ENCODE measurements around the gene MAZ.
"Not testable (repeated sequence)": the region's sequence is repeated elsewhere in the genome, so short reads cannot be mapped to it uniquely, and the experiment has no call there.

The MAZ gene

DNA sequence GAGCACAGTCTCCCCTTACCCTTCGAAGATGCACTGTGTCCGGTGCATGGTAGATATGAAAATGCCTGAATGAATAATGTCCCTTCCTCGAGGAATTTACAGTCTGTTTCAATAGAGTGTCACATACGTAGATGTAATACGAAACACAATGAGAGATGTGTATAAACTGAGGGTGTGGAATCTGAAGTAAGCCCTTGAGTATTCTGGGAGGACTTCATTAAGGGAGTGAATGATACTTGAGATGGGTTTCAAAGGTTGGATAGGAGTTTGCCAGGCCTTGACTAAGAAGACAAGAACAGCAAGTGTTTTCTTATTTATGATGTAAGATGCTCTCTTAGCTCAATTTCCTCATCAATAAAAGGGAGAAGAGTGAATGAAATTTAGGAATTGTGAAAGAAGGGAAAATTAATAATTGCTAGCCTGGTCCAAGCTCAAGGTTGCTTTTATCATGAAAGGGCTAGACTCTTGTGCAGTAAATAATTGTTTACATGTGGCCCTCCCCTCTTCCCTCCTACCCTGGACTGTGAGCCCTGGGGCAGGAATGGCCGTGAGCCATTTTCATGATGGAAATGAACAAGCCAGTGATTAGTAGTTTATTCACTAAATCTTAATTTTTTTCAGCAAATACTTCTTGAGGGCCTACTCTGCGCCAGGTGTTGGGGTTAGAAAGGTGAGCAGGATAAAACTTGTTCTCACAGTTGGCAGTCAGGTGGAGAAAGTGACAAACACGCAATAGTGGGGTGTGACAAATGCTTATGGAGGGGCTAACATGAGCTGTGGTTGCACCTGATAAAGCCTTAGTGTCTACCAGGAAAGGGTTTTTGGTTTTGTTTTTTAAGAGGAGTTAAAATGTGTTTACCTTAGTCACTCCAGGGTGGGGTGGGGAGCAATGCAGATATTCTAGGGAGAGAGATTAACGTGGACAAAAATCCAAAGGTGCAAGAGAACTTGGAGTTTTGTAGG, 14.2 kb upstream of the MAZ start:
- H3K4me3 ChIP-seq (ENCODE audit: low read depth, low read length): peak overlapping the region; percentile 82
- no peak for TF ChIP-seq MYC (IDR thresholded peaks at IDR 0.05; ENCODE audit: low read depth, low read length)
- TF ChIP-seq, protein P1, sequence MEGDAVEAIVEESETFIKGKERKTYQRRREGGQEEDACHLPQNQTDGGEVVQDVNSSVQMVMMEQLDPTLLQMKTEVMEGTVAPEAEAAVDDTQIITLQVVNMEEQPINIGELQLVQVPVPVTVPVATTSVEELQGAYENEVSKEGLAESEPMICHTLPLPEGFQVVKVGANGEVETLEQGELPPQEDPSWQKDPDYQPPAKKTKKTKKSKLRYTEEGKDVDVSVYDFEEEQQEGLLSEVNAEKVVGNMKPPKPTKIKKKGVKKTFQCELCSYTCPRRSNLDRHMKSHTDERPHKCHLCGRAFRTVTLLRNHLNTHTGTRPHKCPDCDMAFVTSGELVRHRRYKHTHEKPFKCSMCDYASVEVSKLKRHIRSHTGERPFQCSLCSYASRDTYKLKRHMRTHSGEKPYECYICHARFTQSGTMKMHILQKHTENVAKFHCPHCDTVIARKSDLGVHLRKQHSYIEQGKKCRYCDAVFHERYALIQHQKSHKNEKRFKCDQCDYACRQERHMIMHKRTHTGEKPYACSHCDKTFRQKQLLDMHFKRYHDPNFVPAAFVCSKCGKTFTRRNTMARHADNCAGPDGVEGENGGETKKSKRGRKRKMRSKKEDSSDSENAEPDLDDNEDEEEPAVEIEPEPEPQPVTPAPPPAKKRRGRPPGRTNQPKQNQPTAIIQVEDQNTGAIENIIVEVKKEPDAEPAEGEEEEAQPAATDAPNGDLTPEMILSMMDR (IDR thresholded peaks at IDR 0.05; ENCODE audit: low read depth, low read length): no peak
- no peak for TF ChIP-seq POLR2A (IDR thresholded peaks at IDR 0.05; ENCODE audit: extremely low read depth, insufficient read length)
- TF ChIP-seq, protein P2, sequence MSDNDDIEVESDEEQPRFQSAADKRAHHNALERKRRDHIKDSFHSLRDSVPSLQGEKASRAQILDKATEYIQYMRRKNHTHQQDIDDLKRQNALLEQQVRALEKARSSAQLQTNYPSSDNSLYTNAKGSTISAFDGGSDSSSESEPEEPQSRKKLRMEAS (IDR thresholded peaks at IDR 0.05; ENCODE audit: low read depth, low read length): no peak
- no peak for DNase-seq (ENCODE audit: low read depth)

DNA sequence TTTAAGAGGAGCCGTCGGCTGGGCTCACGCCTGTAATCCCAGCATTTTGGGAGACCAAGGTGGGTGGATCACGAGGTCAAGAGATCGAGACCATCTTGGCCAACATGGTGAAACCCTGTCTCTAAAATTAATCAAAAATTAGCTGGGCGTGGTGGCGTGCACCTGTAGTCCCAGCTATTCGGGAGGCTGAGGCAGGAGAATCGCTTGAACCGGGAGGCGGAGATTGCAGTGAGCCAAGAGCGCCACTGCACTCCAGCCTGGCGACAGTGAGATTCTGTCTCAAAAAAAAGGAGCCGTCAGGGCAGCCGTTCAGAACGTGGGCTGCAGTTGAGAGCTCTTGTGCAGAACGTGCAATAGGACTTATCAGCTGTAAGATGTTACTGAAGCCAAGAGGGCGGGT, 13.2 kb upstream of the MAZ start:
- H3K4me3 ChIP-seq (ENCODE audit: low read depth, low read length): peak overlapping the region; percentile 82
- DNase-seq (ENCODE audit: low read depth): not testable (repeated sequence)

DNA sequence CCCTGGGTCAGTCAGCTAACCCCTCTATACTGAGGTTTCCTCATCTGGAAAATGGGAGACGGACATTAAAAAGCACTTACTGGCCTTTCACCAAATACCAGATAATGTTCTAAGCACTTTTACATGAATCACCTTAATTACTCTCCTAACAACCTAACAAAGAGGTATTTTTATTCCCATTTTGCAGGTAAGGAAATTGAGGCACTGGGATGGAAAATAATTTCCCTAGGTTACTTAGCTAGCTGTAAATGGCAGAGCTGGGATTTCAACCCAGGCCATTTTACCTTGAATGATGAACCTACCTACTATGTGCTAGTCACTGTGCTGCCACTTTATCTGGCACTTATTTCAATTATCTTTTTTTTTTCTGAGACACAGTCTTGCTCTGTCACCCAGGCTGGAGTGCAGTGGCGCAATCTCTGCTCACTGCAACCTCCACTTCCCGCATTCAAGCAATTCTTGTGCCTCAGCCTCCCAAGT, 12.1 kb upstream of the MAZ start:
- TF ChIP-seq POLR2A (IDR thresholded peaks at IDR 0.05; ENCODE audit: extremely low read depth, insufficient read length) (no peak), MYC (IDR thresholded peaks at IDR 0.05; ENCODE audit: low read depth, low read length) (no peak)
- TF ChIP-seq, protein P2 (IDR thresholded peaks at IDR 0.05; ENCODE audit: low read depth, low read length): no peak
- TF ChIP-seq, protein P1 (IDR thresholded peaks at IDR 0.05; ENCODE audit: low read depth, low read length): no peak
- DNase-seq (ENCODE audit: low read depth): no peak
- peak overlapping the region; percentile 8 for H3K4me3 ChIP-seq (ENCODE audit: low read depth, low read length)

DNA sequence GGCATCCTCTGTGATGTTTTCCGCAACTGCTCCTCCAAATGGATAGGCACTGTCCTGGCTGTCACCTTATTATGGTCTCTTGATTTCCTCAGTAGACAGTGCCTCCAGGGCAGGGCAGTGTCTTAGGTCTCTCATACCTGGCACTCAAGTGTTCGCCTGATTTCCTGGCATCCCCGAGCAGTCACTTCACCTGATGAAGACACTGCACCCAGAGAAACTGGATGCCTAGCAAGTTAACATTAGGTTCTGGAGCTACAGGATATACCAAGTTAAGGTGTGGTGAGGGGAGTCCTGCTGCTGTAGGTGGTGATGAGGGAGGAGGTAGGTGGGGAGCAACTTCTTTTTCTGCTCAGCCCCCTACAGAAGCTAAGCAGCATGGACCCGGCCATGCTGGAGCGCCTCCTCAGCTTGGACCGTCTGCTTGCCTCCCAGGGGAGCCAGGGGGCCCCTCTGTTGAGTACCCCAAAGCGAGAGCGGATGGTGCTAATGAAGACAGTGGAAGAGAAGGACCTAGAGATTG, 3.9 kb upstream of the MAZ start:
- TF ChIP-seq POLR2A (IDR thresholded peaks at IDR 0.05; ENCODE audit: extremely low read depth, insufficient read length): no peak
- TF ChIP-seq MYC (IDR thresholded peaks at IDR 0.05; ENCODE audit: low read depth, low read length): no peak
- TF ChIP-seq, protein P2 (IDR thresholded peaks at IDR 0.05; ENCODE audit: low read depth, low read length): no peak
- TF ChIP-seq, protein P1 (IDR thresholded peaks at IDR 0.05; ENCODE audit: low read depth, low read length): no peak
- DNase-seq (ENCODE audit: low read depth): no peak

DNA sequence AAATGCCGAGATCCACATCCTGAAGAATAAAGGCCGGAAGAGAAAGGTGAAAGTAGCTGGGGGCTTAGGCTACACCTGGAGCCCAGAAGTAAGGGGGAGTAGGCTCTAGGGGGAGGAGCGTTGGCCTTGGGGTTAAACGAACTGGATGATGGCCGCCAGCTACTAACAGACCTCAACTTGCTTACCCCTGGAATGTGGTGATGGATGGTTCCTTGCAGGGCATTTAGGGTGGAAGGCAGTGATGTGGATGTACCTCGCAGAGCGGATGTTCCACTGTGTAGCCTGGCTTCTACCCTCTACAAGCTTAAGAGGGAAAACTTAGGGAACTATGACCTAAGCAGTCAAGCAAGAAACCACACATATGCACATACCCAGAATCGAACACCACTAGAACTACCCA, 2.3 kb upstream of the MAZ start:
- no peak for DNase-seq (ENCODE audit: low read depth)
- TF ChIP-seq POLR2A (IDR thresholded peaks at IDR 0.05; ENCODE audit: extremely low read depth, insufficient read length) (no peak), MYC (IDR thresholded peaks at IDR 0.05; ENCODE audit: low read depth, low read length) (no peak)
- TF ChIP-seq, protein P2 (IDR thresholded peaks at IDR 0.05; ENCODE audit: low read depth, low read length): no peak
- TF ChIP-seq, protein P1 (IDR thresholded peaks at IDR 0.05; ENCODE audit: low read depth, low read length): no peak
- H3K4me3 ChIP-seq (ENCODE audit: low read depth, low read length): peak overlapping the region; percentile 71

More for the DNA sequence above, 3.9 kb upstream of the MAZ start:
- H3K4me3 ChIP-seq (ENCODE audit: low read depth, low read length): no peak overlapping the region

Data from NB4 (cell line).